Measurements from ENCODE around the gene HMOX2. TPM values are rescaled to one million over a fixed set of nuclear protein-coding genes. Genes with fewer than 3 reads are reported as not detected.

HMOX2 gene
- total and polyA plus RNA-seq, 4 donors = 37.6 to 57.8 (median 51.3) TPM

GRCh38 chr16:4489030-4489429 lies 12.8 kb downstream of the HMOX2 start:
- Histone ChIP-seq H3K4me1 (ENCODE audit: control insufficient read depth in 5 of 5, insufficient read depth in 5 of 5, low read length in 5 of 5) (peaks cover 0 to 19% (median 0%) of the 10 kb centered on the region in 5 donors), H3K4me3 (no peak overlapping the region), H3K36me3 (ENCODE audit: control insufficient read depth in 4 of 4, insufficient read depth in 4 of 4, low read length in 4 of 4) (peaks cover 0 to 11% (median 6%) of the 10 kb centered on the region in 4 donors), H3K9me3 (ENCODE audit: control insufficient read depth in 4 of 4, insufficient read depth in 3 of 4, low read length in 3 of 4) (no peaks in the 10 kb centered on the region), H3K27me3 (ENCODE audit: control insufficient read depth in 3 of 3, insufficient read depth in 3 of 3, low read length in 2 of 3) (no peaks in the 10 kb centered on the region), H3K27ac (ENCODE audit: low read depth in 1 of 2, low read length in 1 of 2) (peak overlapping the region; percentile 15 to 41), H3K9ac (ENCODE audit: insufficient read depth in 1 of 2, low read length in 2 of 2) (no peak overlapping the region)
- WGBS, 2 donors = 93 to 94% methylated on average over 5 of the region's 5 CpGs
- no peak for ATAC-seq (ENCODE audit: insufficient read depth, low FRiP score)
- DNase-seq = no peak
- TF ChIP-seq CTCF (IDR thresholded peaks at IDR 0.05; ENCODE audit: control extremely low read depth, extremely low read depth) = no peak

GRCh38 chr16:4491898-4492297 lies 15.7 kb downstream of the HMOX2 start:
- Histone ChIP-seq H3K27me3 (ENCODE audit: control insufficient read depth in 3 of 3, insufficient read depth in 3 of 3, low read length in 2 of 3) (no peaks in the 10 kb centered on the region), H3K9ac (ENCODE audit: insufficient read depth in 1 of 2, low read length in 2 of 2) (no peak overlapping the region), H3K27ac (ENCODE audit: low read depth in 1 of 2, low read length in 1 of 2) (no peak overlapping the region), H3K4me1 (ENCODE audit: control insufficient read depth in 5 of 5, insufficient read depth in 5 of 5, low read length in 5 of 5) (peaks cover 0 to 25% (median 0%) of the 10 kb centered on the region in 5 donors), H3K36me3 (ENCODE audit: control insufficient read depth in 4 of 4, insufficient read depth in 4 of 4, low read length in 4 of 4) (peaks cover 3 to 6% (median 4%) of the 10 kb centered on the region in 4 donors), H3K4me3 (no peak overlapping the region), H3K9me3 (ENCODE audit: control insufficient read depth in 4 of 4, insufficient read depth in 3 of 4, low read length in 3 of 4) (no peaks in the 10 kb centered on the region)
- 95 to 98% methylated on average over 4 of the region's 4 CpGs for WGBS, 2 donors
- DNase-seq (no peak), ATAC-seq (ENCODE audit: insufficient read depth, low FRiP score) (no peak)
- TF ChIP-seq CTCF (IDR thresholded peaks at IDR 0.05; ENCODE audit: control extremely low read depth, extremely low read depth) = no peak

GRCh38 chr16:4494746-4495490 lies 18.7 kb downstream of the HMOX2 start:
- Histone ChIP-seq H3K9me3 (ENCODE audit: control insufficient read depth in 4 of 4, insufficient read depth in 3 of 4, low read length in 3 of 4) (no peaks in the 10 kb centered on the region), H3K36me3 (ENCODE audit: control insufficient read depth in 4 of 4, insufficient read depth in 4 of 4, low read length in 4 of 4) (peaks cover 0 to 8% (median 5%) of the 10 kb centered on the region in 4 donors), H3K4me1 (ENCODE audit: control insufficient read depth in 5 of 5, insufficient read depth in 5 of 5, low read length in 5 of 5) (peaks cover 0 to 23% (median 0%) of the 10 kb centered on the region in 5 donors), H3K9ac (ENCODE audit: insufficient read depth in 1 of 2, low read length in 2 of 2) (no peak overlapping the region), H3K27ac (ENCODE audit: low read depth in 1 of 2, low read length in 1 of 2) (peak overlapping the region; percentile 17 to 37), H3K27me3 (ENCODE audit: control insufficient read depth in 3 of 3, insufficient read depth in 3 of 3, low read length in 2 of 3) (no peaks in the 10 kb centered on the region), H3K4me3 (no peak overlapping the region)
- ATAC-seq (ENCODE audit: insufficient read depth, low FRiP score) = peak; percentile 32
- TF ChIP-seq CTCF (IDR thresholded peaks at IDR 0.05; ENCODE audit: control extremely low read depth, extremely low read depth) = no peak
- 88 to 92% methylated on average over 6 of the region's 6 CpGs for WGBS, 2 donors
- DNase-seq = no peak
